ENCODE data around the gene PLCD3.

DNA sequence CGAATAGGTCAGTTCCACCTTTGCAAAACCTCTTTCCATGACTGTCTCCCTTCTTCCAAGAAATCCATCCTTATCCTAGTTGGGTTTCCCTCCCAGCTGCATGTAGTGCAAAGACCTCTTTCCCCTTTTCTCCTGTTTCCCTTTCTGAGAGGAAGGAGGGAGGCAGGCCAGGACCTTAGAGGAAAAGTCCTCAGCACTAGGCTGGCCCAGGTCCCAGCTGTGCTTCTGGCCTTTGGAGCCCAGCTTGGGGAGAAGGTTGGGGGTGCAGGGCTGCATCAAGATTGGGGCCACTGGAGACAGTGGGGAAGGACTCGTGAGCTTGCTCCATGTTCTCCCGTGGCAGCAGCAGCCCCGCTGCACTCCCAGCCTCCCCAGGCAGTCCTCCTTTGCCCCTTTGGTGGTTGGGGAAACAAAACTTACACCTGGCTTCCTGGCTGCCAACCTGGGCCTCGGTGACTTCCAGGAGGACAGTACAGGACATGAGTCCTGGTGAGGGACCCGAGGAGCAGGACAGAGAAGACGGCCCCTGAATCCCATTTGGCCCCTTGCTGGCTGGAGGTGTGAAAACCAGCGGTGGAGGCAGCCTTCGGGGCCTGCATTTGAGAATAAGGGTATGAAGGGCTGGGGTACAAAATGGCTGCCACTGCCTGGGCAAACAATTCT is 29.8 kb upstream of the PLCD3 start:
- TF ChIP-seq CTCF (IDR thresholded peaks at IDR 0.05; ENCODE audit: low read depth, low read length) = no peak
- no peak for TF ChIP-seq EZH2phosphoT487 (IDR thresholded peaks at IDR 0.05; ENCODE audit: low read depth)

Data from OCI-LY3 (cell line).